NAMALWA (cell line): ENCODE data around the gene IL25.
"Not testable (repeated sequence)": the region's sequence is repeated elsewhere in the genome, so short reads cannot be mapped to it uniquely, and the experiment has no call there.

ENCODE experiments used
- DNase-seq: peaks from one replicate; pipeline ENCODE4 v3.0.0-alpha.2; 2015; ENCODE audit warnings: low spot score

Gene IL25

GRCh38 chr14:23389871-23390270, 17.3 kb downstream of the IL25 start:
- not testable (repeated sequence) for DNase-seq

- no peak for DNase-seq
These were observed 20.0 kb downstream of the IL25 start for GRCh38 chr14:23392613-23393012.

- DNase-seq: no peak
These were observed 23.5 kb downstream of the IL25 start for GRCh38 chr14:23396126-23396525.

GRCh38 chr14:23396781-23397407, 24.3 kb downstream of the IL25 start:
- DNase-seq: no peak

- DNase-seq: no peak
These were observed 25.7 kb downstream of the IL25 start for GRCh38 chr14:23398348-23398747.

- DNase-seq: no peak
These were observed 26.5 kb downstream of the IL25 start for GRCh38 chr14:23399136-23399535.

GRCh38 chr14:23399591-23399990, 27.0 kb downstream of the IL25 start:
- no peak for DNase-seq

GRCh38 chr14:23400496-23401149, 28.0 kb downstream of the IL25 start:
- not testable (repeated sequence) for DNase-seq

GRCh38 chr14:23401291-23401690, 28.7 kb downstream of the IL25 start:
- DNase-seq: no peak

- no peak for DNase-seq
These were observed 29.9 kb downstream of the IL25 start for GRCh38 chr14:23402296-23403138.

- no peak for DNase-seq
These were observed 30.5 kb downstream of the IL25 start for GRCh38 chr14:23403139-23403438.

- no peak for DNase-seq
These were observed 31.3 kb downstream of the IL25 start for GRCh38 chr14:23403908-23404307.

- DNase-seq: no peak
These were observed 31.8 kb downstream of the IL25 start for GRCh38 chr14:23404331-23404900.

GRCh38 chr14:23405096-23405495, 32.5 kb downstream of the IL25 start:
- no peak for DNase-seq

- DNase-seq: no peak
These were observed 33.0 kb downstream of the IL25 start for GRCh38 chr14:23405516-23406025.

- peak; percentile 67 for DNase-seq
These were observed 33.6 kb downstream of the IL25 start for GRCh38 chr14:23406244-23406643.

- DNase-seq: no peak
These were observed 34.2 kb downstream of the IL25 start for GRCh38 chr14:23406725-23407355.

- no peak for DNase-seq
These were observed 35.1 kb downstream of the IL25 start, which contains the start of gene MYH6 for GRCh38 chr14:23407516-23408306. TSS of gene MYH6 (minus strand) at chr14:23408273. CDS start at chr14:23407223, 1,050 bp downstream.

- DNase-seq: no peak
These were observed 35.7 kb downstream of the IL25 start for GRCh38 chr14:23408307-23408630.

GRCh38 chr14:23409475-23409874, 36.9 kb downstream of the IL25 start:
- DNase-seq: no peak

GRCh38 chr14:23409966-23410635, 37.5 kb downstream of the IL25 start:
- DNase-seq: no peak
